GM23248 (cell line): ENCODE measurements around the gene ELAPOR2. TPM values are rescaled to one million over a fixed set of nuclear protein-coding genes. Genes with fewer than 3 reads are reported as not detected.
"Not testable (repeated sequence)": the region's sequence is repeated elsewhere in the genome, so short reads cannot be mapped to it uniquely, and the experiment has no call there.

Experiments used
- DNase-seq: peaks from one replicate; pipeline ENCODE4 v3.0.0-alpha.2; 2015
- H2AFZ ChIP-seq: fragments of 200-600 bp; sonication (generic); 2 replicates; pipeline ENCODE4 v1.6.1; 2016; ENCODE audit warnings: antibody characterized with exemption
- H3F3A ChIP-seq: fragments of 200-600 bp; sonication (generic); 2 replicates; pipeline ENCODE4 v1.6.1; 2016; ENCODE audit warnings: mild to moderate bottlenecking, antibody characterized with exemption, mixed run types; ENCODE audit not compliant: insufficient read depth
- H3K27ac ChIP-seq: fragments of 200-600 bp; sonication (generic); 2 replicates; pipeline ENCODE4 v1.5.1; 2016; ENCODE audit warnings: mild to moderate bottlenecking
- H3K27me3 ChIP-seq: fragments of 200-600 bp; sonication (generic); replicated peaks from 2 replicates; pipeline ENCODE4 v1.6.1; 2016; ENCODE audit warnings: mild to moderate bottlenecking; ENCODE audit not compliant: insufficient read depth
- H3K36me3 ChIP-seq: fragments of 200-600 bp; sonication (generic); 2 replicates; pipeline ENCODE4 v1.6.1; 2016; ENCODE audit warnings: low read depth, mild to moderate bottlenecking
- H3K4me1 ChIP-seq: fragments of 200-600 bp; sonication (generic); 2 replicates; pipeline ENCODE4 v1.6.1; 2016; ENCODE audit warnings: mild to moderate bottlenecking; ENCODE audit not compliant: insufficient read depth
- H3K4me2 ChIP-seq: fragments of 200-600 bp; sonication (generic); one replicate; pipeline ENCODE4 v1.6.1; 2016; ENCODE audit warnings: mild to moderate bottlenecking; ENCODE audit not compliant: unreplicated experiment
- H3K4me3 ChIP-seq: fragments of 200-600 bp; sonication (generic); 2 replicates; pipeline ENCODE4 v1.5.1; 2016; ENCODE audit warnings: mild to moderate bottlenecking
- H3K79me2 ChIP-seq: fragments of 200-600 bp; sonication (generic); 2 replicates; pipeline ENCODE4 v1.6.1; 2016; ENCODE audit warnings: mild to moderate bottlenecking; ENCODE audit not compliant: insufficient read depth
- H3K9ac ChIP-seq: fragments of 200-600 bp; sonication (generic); 2 replicates; pipeline ENCODE4 v1.6.1; 2016; ENCODE audit warnings: mild to moderate bottlenecking
- H3K9me2 ChIP-seq: fragments of 200-600 bp; sonication (generic); 2 replicates; pipeline ENCODE4 v1.6.1; 2016; ENCODE audit warnings: mixed run types, mild to moderate bottlenecking, moderate library complexity; ENCODE audit not compliant: insufficient read depth
- H3K9me3 ChIP-seq: fragments of 200-600 bp; sonication (generic); one replicate; pipeline ENCODE4 v1.6.1; 2017; ENCODE audit warnings: low read depth
- H4K20me1 ChIP-seq: fragments of 200-600 bp; sonication (generic); 2 replicates; pipeline ENCODE4 v1.6.0; 2016; ENCODE audit not compliant: insufficient read depth
- EZH2 ChIP-seq: fragments of 200-600 bp; sonication (generic); IDR thresholded peaks from 2 replicates; pipeline ENCODE4 v1.6.1; 2018; ENCODE audit warnings: antibody characterized with exemption, mild to moderate bottlenecking; ENCODE audit not compliant: insufficient read depth, poor library complexity, severe bottlenecking
- EZH2phosphoT487 ChIP-seq: fragments of 200-600 bp; sonication (generic); IDR thresholded peaks from 2 replicates; pipeline ENCODE4 v1.6.1; 2018; ENCODE audit warnings: antibody characterized with exemption, moderate library complexity, mild to moderate bottlenecking, low read depth; ENCODE audit not compliant: insufficient read depth
- WGBS, 2 experiments: methylation state at CpG; one replicate each; pipeline ENCODE4 v1.1.6; 2015 to 2017; ENCODE audit warnings: low lambda C conversion rate in 2 of 2, low coverage in 1 of 2; ENCODE audit errors: missing lambda C conversion rate in 2 of 2; 5-methylcytosine and 5-hydroxymethylcytosine counted together
- in situ Hi-C: fragments of 300-500 bp; cut with MboI; formaldehyde crosslinking; loops from 2 replicates; pipeline ENCODE4 v1.15.0; 2020
- polyA plus RNA-seq: library from polyadenylated mRNA; unstranded; fragments of >200 nt; fragmentation: Nextera tagmentation; extraction: Ambion mirVana; gene quantifications from 2 replicates; pipeline ENCODE4 v1.2.1, GENCODE V29; 2016
- total RNA-seq: library from RNA; depleted of rRNA; stranded (reverse); fragments of >200 nt; shearing (Covaris generic); gene quantifications from 2 replicates; pipeline ENCODE4 v1.2.3, GENCODE V29; 2014

Gene ELAPOR2
- total and polyA plus RNA-seq, 2 experiments from 2014 or later, result 1.6 to 1.8 TPM

DNA sequence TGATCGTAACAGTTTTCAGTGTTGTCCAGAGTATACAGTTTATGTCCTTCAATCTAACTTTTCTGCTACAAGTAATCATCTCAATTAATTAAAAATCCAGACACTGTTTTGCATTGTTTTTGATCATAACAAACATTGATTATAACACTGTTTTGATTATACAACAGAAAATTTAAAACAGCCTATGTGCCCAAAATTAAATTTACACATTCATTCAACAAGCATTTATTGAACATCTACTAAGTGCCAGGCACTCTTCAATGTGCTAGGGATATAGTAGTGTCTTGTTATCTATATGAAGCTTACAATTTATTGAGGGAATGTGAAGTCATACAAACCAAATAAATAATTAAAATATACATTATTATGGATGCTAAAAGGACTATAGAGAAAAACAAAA, 10.6 kb downstream of the ELAPOR2 start:
- Histone ChIP-seq H3K9me2 (no peaks in the 10 kb centered on the region), H3F3A (no peaks in the 10 kb centered on the region), H3K9ac (no peak overlapping the region), H3K36me3 (no peaks in the 10 kb centered on the region), H3K27me3 (no peaks in the 10 kb centered on the region), H3K4me1 (no peaks in the 10 kb centered on the region), H3K27ac (no peak overlapping the region), H3K4me2 (no peak overlapping the region), H2AFZ (no peak overlapping the region), H3K9me3 (no peaks in the 10 kb centered on the region), H3K79me2 (no peaks in the 10 kb centered on the region), H3K4me3 (no peak overlapping the region), H4K20me1 (no peaks in the 10 kb centered on the region)
- in situ Hi-C loops, result no loop called here
- TF ChIP-seq EZH2phosphoT487 (no peak), EZH2 (no peak)
- WGBS, 2 experiments, result 83 to 86% methylated on average over 1 of the region's 1 CpG
- DNase-seq, result no peak

DNA sequence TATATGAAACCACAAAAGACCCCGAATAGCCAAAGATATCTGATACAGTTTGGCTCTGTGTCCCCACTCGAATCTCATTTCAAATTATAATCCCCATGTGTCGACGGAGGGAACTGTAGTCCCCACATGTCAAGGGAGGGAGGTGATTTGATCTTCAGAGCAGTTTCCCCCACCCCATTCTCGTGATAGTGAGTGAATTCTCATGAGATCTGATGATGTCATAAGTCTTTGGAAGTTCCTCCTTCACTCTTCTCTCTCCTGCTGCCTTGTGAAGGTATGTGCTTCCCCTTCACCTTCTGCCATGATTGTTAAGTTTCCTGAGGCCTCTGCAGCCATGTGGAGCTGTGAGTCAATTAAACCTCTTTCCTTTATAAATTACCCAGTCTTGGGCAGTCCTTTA, 13.0 kb downstream of the ELAPOR2 start:
- TF ChIP-seq EZH2phosphoT487 (no peak), EZH2 (no peak)
- Histone ChIP-seq H2AFZ (no peak overlapping the region), H3K27me3 (no peaks in the 10 kb centered on the region), H3K4me3 (no peak overlapping the region), H3K4me2 (no peak overlapping the region), H3K79me2 (no peaks in the 10 kb centered on the region), H3K4me1 (no peaks in the 10 kb centered on the region), H3F3A (no peaks in the 10 kb centered on the region), H3K27ac (no peak overlapping the region), H3K9ac (no peak overlapping the region), H3K36me3 (no peaks in the 10 kb centered on the region), H4K20me1 (no peaks in the 10 kb centered on the region), H3K9me2 (no peaks in the 10 kb centered on the region), H3K9me3 (no peaks in the 10 kb centered on the region)
- 65% methylated on average over 5 of the region's 5 CpGs for WGBS, 2 experiments
- DNase-seq, result no peak
- in situ Hi-C loops, result no loop called here

DNA sequence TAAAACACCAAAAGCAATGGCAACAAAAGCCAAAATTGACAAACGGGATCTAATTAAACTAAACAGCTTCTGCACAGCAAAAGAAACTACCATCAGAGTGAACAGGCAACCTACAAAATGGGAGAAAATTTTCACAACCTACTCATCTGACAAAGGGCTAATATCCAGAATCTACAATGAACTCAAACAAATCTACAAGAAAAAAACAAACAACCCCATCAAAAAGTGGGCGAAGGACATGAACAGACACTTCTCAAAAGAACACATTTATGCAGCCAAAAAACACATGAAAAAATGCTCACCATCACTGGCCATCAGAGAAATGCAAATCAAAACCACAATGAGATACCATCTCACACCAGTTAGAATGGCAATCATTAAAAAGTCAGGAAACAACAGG, 14.7 kb downstream of the ELAPOR2 start:
- H3K9ac ChIP-seq, H3K9me3 ChIP-seq, H3K4me3 ChIP-seq, H3F3A ChIP-seq, DNase-seq, H3K9me2 ChIP-seq, in situ Hi-C loops, H3K36me3 ChIP-seq, H3K27ac ChIP-seq, H3K4me2 ChIP-seq, H3K79me2 ChIP-seq, H4K20me1 ChIP-seq, H3K27me3 ChIP-seq, H2AFZ ChIP-seq, H3K4me1 ChIP-seq: not testable (repeated sequence)
- 67 to 68% methylated on average over 2 of the region's 2 CpGs for WGBS, 2 experiments

DNA sequence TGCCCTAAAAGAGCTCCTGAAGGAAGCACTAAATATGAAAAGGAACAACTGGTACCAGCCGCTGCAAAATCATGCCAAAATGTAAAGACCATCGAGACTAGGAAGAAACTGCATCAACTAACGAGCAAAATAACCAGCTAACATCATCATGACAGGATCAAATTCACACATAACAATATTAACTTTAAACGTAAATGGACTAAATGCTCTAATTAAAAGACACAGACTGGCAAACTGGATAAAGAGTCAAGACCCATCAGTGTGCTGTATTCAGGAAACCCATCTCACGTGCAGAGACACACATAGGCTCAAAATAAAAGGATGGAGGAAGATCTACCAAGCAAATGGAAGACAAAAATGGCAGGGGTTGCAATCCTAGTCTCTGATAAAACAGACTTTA, 17.9 kb downstream of the ELAPOR2 start:
- H3K4me3 ChIP-seq, H3K4me1 ChIP-seq, H3K9ac ChIP-seq, H3K27me3 ChIP-seq, H4K20me1 ChIP-seq, H3K36me3 ChIP-seq, DNase-seq, H3K9me3 ChIP-seq, H3K4me2 ChIP-seq, in situ Hi-C loops, H3K79me2 ChIP-seq, H2AFZ ChIP-seq, H3K9me2 ChIP-seq, H3F3A ChIP-seq, H3K27ac ChIP-seq: not testable (repeated sequence)
- WGBS, 2 experiments, result 32 to 38% methylated on average over 5 of the region's 5 CpGs

GRCh38 chr7:87039691-87040299, 19.7 kb downstream of the ELAPOR2 start:
- H3K27ac ChIP-seq, DNase-seq, H3K4me3 ChIP-seq, H3K9me2 ChIP-seq, H3K9ac ChIP-seq, H3F3A ChIP-seq, H3K27me3 ChIP-seq, H2AFZ ChIP-seq, H4K20me1 ChIP-seq, in situ Hi-C loops, H3K79me2 ChIP-seq, H3K4me1 ChIP-seq, H3K4me2 ChIP-seq, H3K36me3 ChIP-seq, H3K9me3 ChIP-seq: not testable (repeated sequence)
- WGBS, 2 experiments, result 76 to 83% methylated on average over 22 to 34 of the region's 34 CpGs
